Endothelial cell of umbilical vein (primary cell): ENCODE data around the gene HSP90AB1. TPM values are rescaled to one million over a fixed set of nuclear protein-coding genes. Genes with fewer than 3 reads are reported as not detected.

Experiments used
- BruUV-seq: library from RNA; stranded (reverse); fragments of 400-500 nt; replicated peaks from 2 replicates; lab custom pipeline; 2021; lab: Mats Ljungman, UMichigan
- CTCF ChIA-PET: fragments of 300-600, 350-600 bp; sonication (Branson Sonifier 250); formaldehyde crosslinking; loops from one replicate; lab custom pipeline; 2021; ENCODE audit warnings: antibody characterized with exemption, inconsistent platforms; lab: Charles Lee
- POLR2A ChIA-PET: fragments of 300-600, 350-600 bp; sonication (Branson Sonifier 250); formaldehyde crosslinking; loops from one replicate; lab custom pipeline; 2021; ENCODE audit warnings: antibody characterized with exemption, inconsistent platforms; lab: Charles Lee
- DNase-seq: peaks from one replicate; pipeline ENCODE4 v3.0.0-alpha.2; 2011; ENCODE audit warnings: low read depth, low spot score
- FAIRE-seq: peaks from 2 replicates; lab custom pipeline; 2011; peaks lifted over from hg19 to GRCh38; lab: Jason Lieb, UNC
- H2AFZ ChIP-seq: 2 replicates; pipeline ENCODE4 v1.6.0; 2012; ENCODE audit warnings: low read depth, low read length, control low read depth, inconsistent platforms
- H3K27ac ChIP-seq: 2 replicates; pipeline ENCODE4 v1.5.1; 2011; ENCODE audit warnings: low read depth, mild to moderate bottlenecking, control low read depth, low read length, moderate library complexity; ENCODE audit not compliant: insufficient read depth
- H3K27me3 ChIP-seq, 2 experiments: 2 replicates each; pipeline versions ENCODE4 v1.6.0 to v1.6.1; 2011; ENCODE audit warnings: low read length in 2 of 2, mixed read lengths in 1 of 2; ENCODE audit not compliant: control insufficient read depth in 2 of 2, insufficient read depth in 2 of 2
- H3K36me3 ChIP-seq, 2 experiments: 2 replicates in 1 of 2; 3 replicates in 1 of 2; pipeline ENCODE4 v1.5.1; 2011; ENCODE audit warnings: low read length in 2 of 2, mild to moderate bottlenecking in 1 of 2, moderate library complexity in 1 of 2; ENCODE audit not compliant: control insufficient read depth in 2 of 2, insufficient read depth in 2 of 2; ENCODE audit errors: extremely low read depth in 1 of 2
- H3K4me1 ChIP-seq: 3 replicates; pipeline ENCODE4 v1.5.1; 2011; ENCODE audit warnings: mild to moderate bottlenecking, low read length; ENCODE audit not compliant: control insufficient read depth, insufficient read depth; ENCODE audit errors: extremely low read depth
- H3K4me2 ChIP-seq: 2 replicates; pipeline ENCODE4 v1.6.1; 2011; ENCODE audit warnings: low read length, control low read depth, mixed read lengths; ENCODE audit not compliant: insufficient read depth
- H3K4me3 ChIP-seq, 3 experiments: fragments of 200-600 bp in 1 of 3; sonication (generic), shearing (Covaris generic) in 1 of 3; replicated peaks in 1 of 3; 2 replicates each; pipeline ENCODE4 v1.5.1; 2011 to 2016; ENCODE audit warnings: control low read depth in 3 of 3, low read length in 3 of 3, mild to moderate bottlenecking in 2 of 3, inconsistent platforms in 1 of 3, low read depth in 1 of 3, moderate library complexity in 1 of 3; ENCODE audit not compliant: insufficient read depth in 1 of 3
- H3K79me2 ChIP-seq: 2 replicates; pipeline ENCODE4 v1.6.0; 2012; ENCODE audit warnings: low read length, inconsistent platforms; ENCODE audit not compliant: control insufficient read depth, insufficient read depth
- H3K9ac ChIP-seq: replicated peaks from 2 replicates; pipeline ENCODE3; 2011; ENCODE audit warnings: low read length, control low read depth; ENCODE audit not compliant: insufficient read depth; ENCODE audit errors: extremely low read depth
- H3K9me1 ChIP-seq: replicated peaks from 3 replicates; pipeline ENCODE4 v1.6.0; 2011; ENCODE audit warnings: mild to moderate bottlenecking, low read length; ENCODE audit not compliant: control insufficient read depth, insufficient read depth; ENCODE audit errors: extremely low read depth
- H3K9me3 ChIP-seq: replicated peaks from 2 replicates; pipeline ENCODE4 v1.5.1; 2012; ENCODE audit warnings: low read length, inconsistent platforms; ENCODE audit not compliant: control insufficient read depth, insufficient read depth
- H4K20me1 ChIP-seq: replicated peaks from 2 replicates; pipeline ENCODE3; 2011; ENCODE audit warnings: mild to moderate bottlenecking, low read length; ENCODE audit not compliant: control insufficient read depth, insufficient read depth; ENCODE audit errors: extremely low read depth
- EZH2 ChIP-seq: IDR thresholded peaks from 2 replicates; pipeline ENCODE4 v1.6.1; 2012; ENCODE audit warnings: borderline replicate concordance, low read depth, mild to moderate bottlenecking, moderate library complexity, low read length, inconsistent platforms; ENCODE audit not compliant: severe bottlenecking
- FOS ChIP-seq: IDR thresholded peaks from 2 replicates; pipeline ENCODE4 v1.6.1; 2011; ENCODE audit warnings: mild to moderate bottlenecking, low read length, moderate library complexity, borderline replicate concordance; ENCODE audit not compliant: insufficient read depth
- GATA2 ChIP-seq: IDR thresholded peaks from 2 replicates; pipeline ENCODE4 v1.7.0; 2011; ENCODE audit warnings: low read depth, mild to moderate bottlenecking, moderate library complexity, mixed read lengths, low read length; ENCODE audit not compliant: insufficient read length, insufficient read depth
- JUN ChIP-seq: IDR thresholded peaks from 2 replicates; pipeline ENCODE4 v1.6.1; 2011; ENCODE audit warnings: borderline replicate concordance, low read depth; ENCODE audit not compliant: insufficient read length, insufficient read depth
- MYC ChIP-seq: IDR thresholded peaks from one replicate; pipeline ENCODE4 v1.6.1; 2011; ENCODE audit warnings: mild to moderate bottlenecking, low read depth, low read length
- POLR2A ChIP-seq: IDR thresholded peaks from 2 replicates; pipeline ENCODE4 v1.6.1; 2012; ENCODE audit warnings: low read depth, mild to moderate bottlenecking, control low read depth, low read length
- POLR2AphosphoS5 ChIP-seq: IDR thresholded peaks from 2 replicates; pipeline ENCODE4 v1.6.1; 2012; ENCODE audit warnings: low read depth, mild to moderate bottlenecking, control low read depth, low read length, moderate library complexity; ENCODE audit not compliant: insufficient read depth
- dilution Hi-C: fragments of 300-500 bp; cut with MboI; formaldehyde crosslinking; loops from one replicate; pipeline ENCODE4 v1.15.0; 2019; ENCODE audit warnings: low sequenced_read_pairs; ENCODE audit not compliant: extremely low pct_ligation_motif_present
- intact Hi-C: fragments of 100-400 bp; cut with micrococcal nuclease; formaldehyde crosslinking; loops from one replicate; pipeline ENCODE4 v1.10.0; 2022
- polyA plus RNA-seq, 4 experiments: library from polyadenylated mRNA; depleted of rRNA in 3 of 4; stranded (reverse) in 3 of 4; unstranded in 1 of 4; fragments of >200 nt; gene quantifications; 2 replicates each; pipeline versions ENCODE4 v1.2.1 to v1.2.3, GENCODE V29; 2011 to 2012; ENCODE audit warnings: missing spikeins in 1 of 4
- total RNA-seq: library from RNA; stranded (reverse); gene quantifications from 2 replicates; pipeline ENCODE4 v1.2.3, GENCODE V29; 2021
- TF ChIP-seq, protein P1 (sequence below), 2 donors: IDR thresholded peaks; 1 replicate in 1 of 2; 2 replicates in 1 of 2; pipeline ENCODE4 v1.5.1; 2011; ENCODE audit warnings: low read length in 2 of 2, mild to moderate bottlenecking in 2 of 2, moderate library complexity in 2 of 2, control low read depth in 1 of 2, inconsistent platforms in 1 of 2, low read depth in 1 of 2; ENCODE audit not compliant: insufficient read depth in 1 of 2; ENCODE audit errors: extremely low read depth in 1 of 2
- TF ChIP-seq, protein P2 (sequence below): IDR thresholded peaks from 2 replicates; pipeline ENCODE4 v1.6.1; 2011; ENCODE audit not compliant: insufficient read depth, insufficient read length

The HSP90AB1 gene
- total and polyA plus RNA-seq, 2 donors (not counting 3 experiments of a cell fraction or from before 2014, with no cell fraction given): 824 to 1,201 TPM

DNA sequence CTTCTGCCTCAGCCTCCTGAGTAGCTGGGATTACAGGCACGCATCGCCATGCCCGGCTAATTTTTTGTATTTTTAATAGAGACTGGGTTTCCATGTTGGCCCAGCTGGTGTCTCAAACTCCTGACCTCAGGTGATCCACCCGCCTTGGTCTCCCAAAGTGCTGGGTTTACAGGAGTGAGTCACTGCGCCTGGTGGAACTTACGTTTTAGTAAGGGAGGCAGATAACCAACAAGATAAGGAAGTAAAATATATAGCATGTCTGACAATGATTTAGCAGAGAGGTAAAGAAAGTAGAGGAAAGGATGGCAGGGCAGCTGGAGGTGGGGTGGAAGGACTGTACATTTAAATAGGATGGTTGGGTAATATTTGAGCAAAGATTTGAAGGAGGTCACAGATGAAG, 42.9 kb upstream of the HSP90AB1 start:
- dilution Hi-C loops: no loop called here
- Histone ChIP-seq H3K79me2 (no peaks in the 10 kb centered on the region), H3K9me3 (no peaks in the 10 kb centered on the region), H3K9me1 (no peaks in the 10 kb centered on the region), H4K20me1 (no peaks in the 10 kb centered on the region), H3K9ac (no peak overlapping the region), H3K4me3 (no peak overlapping the region), H3K4me2 (no peak overlapping the region), H3K27me3 (no peaks in the 10 kb centered on the region), H3K36me3 (no peaks in the 10 kb centered on the region), H2AFZ (no peak overlapping the region), H3K27ac (no peak overlapping the region), H3K4me1 (peaks cover 14% of the 10 kb centered on the region)
- intact Hi-C loops: no loop called here
- TF ChIP-seq POLR2AphosphoS5 (no peak), GATA2 (no peak), POLR2A (no peak), MYC (no peak)
- no peak for DNase-seq
- ChIA-PET CTCF (no interaction called here), POLR2A (no interaction called here)
- BruUV-seq: no TSS peak
- FAIRE-seq: no peak

DNA sequence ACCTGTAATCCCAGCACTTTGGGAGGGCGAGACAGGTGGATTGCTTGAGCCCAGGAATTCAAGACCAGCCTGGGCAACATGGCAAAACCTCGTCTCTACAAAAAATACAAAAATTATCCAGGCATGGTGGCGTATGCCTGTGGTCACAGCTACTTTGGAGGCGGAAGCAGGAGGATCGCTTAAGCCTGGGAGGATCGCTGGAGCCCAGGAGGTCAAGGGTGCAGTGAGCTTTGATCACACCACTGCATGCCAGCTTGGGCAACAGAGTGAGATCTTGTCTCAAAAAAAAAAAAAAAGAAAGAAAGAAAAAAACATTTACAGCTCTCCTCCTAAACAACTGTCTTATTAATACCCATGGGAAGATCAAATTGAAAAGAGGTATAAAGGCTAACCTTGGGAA, 38.9 kb upstream of the HSP90AB1 start:
- no peak for DNase-seq
- Histone ChIP-seq H3K27me3 (no peaks in the 10 kb centered on the region), H4K20me1 (no peaks in the 10 kb centered on the region), H3K9me1 (no peaks in the 10 kb centered on the region), H3K9ac (no peak overlapping the region), H3K79me2 (no peaks in the 10 kb centered on the region), H3K4me1 (peaks cover under 1% of the 10 kb centered on the region), H3K36me3 (no peaks in the 10 kb centered on the region), H3K9me3 (no peaks in the 10 kb centered on the region), H3K4me2 (no peak overlapping the region), H3K4me3 (no peak overlapping the region), H2AFZ (no peak overlapping the region), H3K27ac (no peak overlapping the region)
- intact Hi-C loops (no loop called here), dilution Hi-C loops (no loop called here)
- TF ChIP-seq EZH2 (no peak), JUN (no peak), MYC (no peak), POLR2A (no peak), FOS (no peak), GATA2 (no peak), POLR2AphosphoS5 (no peak)
- TF ChIP-seq, protein P1, sequence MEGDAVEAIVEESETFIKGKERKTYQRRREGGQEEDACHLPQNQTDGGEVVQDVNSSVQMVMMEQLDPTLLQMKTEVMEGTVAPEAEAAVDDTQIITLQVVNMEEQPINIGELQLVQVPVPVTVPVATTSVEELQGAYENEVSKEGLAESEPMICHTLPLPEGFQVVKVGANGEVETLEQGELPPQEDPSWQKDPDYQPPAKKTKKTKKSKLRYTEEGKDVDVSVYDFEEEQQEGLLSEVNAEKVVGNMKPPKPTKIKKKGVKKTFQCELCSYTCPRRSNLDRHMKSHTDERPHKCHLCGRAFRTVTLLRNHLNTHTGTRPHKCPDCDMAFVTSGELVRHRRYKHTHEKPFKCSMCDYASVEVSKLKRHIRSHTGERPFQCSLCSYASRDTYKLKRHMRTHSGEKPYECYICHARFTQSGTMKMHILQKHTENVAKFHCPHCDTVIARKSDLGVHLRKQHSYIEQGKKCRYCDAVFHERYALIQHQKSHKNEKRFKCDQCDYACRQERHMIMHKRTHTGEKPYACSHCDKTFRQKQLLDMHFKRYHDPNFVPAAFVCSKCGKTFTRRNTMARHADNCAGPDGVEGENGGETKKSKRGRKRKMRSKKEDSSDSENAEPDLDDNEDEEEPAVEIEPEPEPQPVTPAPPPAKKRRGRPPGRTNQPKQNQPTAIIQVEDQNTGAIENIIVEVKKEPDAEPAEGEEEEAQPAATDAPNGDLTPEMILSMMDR (IDR thresholded peaks at IDR 0.05; ENCODE audit: extremely low read depth in 1 of 2, insufficient read depth in 1 of 2, low read depth in 1 of 2, low read length in 2 of 2): no peak
- TF ChIP-seq, protein P2, sequence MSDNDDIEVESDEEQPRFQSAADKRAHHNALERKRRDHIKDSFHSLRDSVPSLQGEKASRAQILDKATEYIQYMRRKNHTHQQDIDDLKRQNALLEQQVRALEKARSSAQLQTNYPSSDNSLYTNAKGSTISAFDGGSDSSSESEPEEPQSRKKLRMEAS: no peak
- BruUV-seq: no TSS peak
- ChIA-PET CTCF (interaction anchor here (1.6 to 2.1 kb wide), 2 partner anchors 14 to 35 kb away, joined by 5 to 8 read pairs; no protein-coding TSS in a partner anchor), POLR2A (no interaction called here)
- FAIRE-seq: no peak
